SU-DHL-6 (cell line): Measurements from ENCODE around the gene PCK1.

Source experiments
- CTCF ChIP-seq: fragments of 200-600 bp; sonication (generic); IDR thresholded peaks from one replicate; pipeline ENCODE4 v1.5.1; 2017; ENCODE audit warnings: antibody characterized with exemption, mild to moderate bottlenecking, low read length, moderate library complexity; ENCODE audit not compliant: insufficient read depth, poor library complexity, severe bottlenecking
- EZH2phosphoT487 ChIP-seq: fragments of 200-600 bp; sonication (generic), shearing (Covaris generic); conservative IDR thresholded peaks from 2 replicates; pipeline ENCODE4 v1.6.1; 2018; ENCODE audit warnings: mild to moderate bottlenecking, antibody characterized with exemption, low read length, moderate library complexity, mixed read lengths

DNA sequence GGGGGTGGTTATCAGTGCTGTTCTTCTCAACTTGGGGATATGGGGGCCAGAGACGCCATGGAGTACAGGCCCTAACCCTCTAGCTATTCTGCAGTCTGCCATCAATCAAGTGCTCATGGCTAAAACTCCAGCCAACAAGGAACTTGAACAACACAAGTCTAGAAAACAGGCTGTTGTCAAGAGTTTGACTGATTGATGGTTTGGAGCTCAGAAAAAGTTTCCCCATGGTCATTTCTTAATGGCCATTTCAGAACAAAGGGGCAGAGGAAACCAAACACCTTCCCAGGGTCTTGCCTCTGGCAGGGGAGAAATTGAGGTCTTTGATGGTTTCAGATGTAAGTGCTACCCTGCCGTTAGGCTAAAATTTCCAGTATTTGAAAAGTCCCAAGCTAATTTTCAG lies 15.1 kb downstream of the PCK1 start:
- TF ChIP-seq CTCF (no peak), EZH2phosphoT487 (no peak)
